Heart right ventricle (tissue), 16 donors: ENCODE data around the gene KLHL13. TPM values are rescaled to one million over a fixed set of nuclear protein-coding genes. Genes with fewer than 3 reads are reported as not detected.
"Not testable (repeated sequence)": the region's sequence is repeated elsewhere in the genome, so short reads cannot be mapped to it uniquely, and the experiment has no call there.

Source experiments
- ATAC-seq, 8 donors: fragments of 200-7000 bp; cut with Tn5 transposase; one replicate each; pipeline ENCODE4 v1.9.1; 2020; ENCODE audit warnings: mild to moderate bottlenecking in 8 of 8, moderate library complexity in 8 of 8, moderate number of reproducible peaks in 1 of 8
- DNase-seq, 2 donors: peaks; one replicate each; pipeline ENCODE4 v3.0.0-alpha.2; 2020
- H3K27ac ChIP-seq, 10 donors: fragments of 200-600 bp; sonication (generic) in 2 of 10; one replicate each; pipeline versions ENCODE4 v1.5.0 to v1.8.0; 2020 to 2022; ENCODE audit warnings: mild to moderate bottlenecking in 3 of 10
- H3K27me3 ChIP-seq, 7 donors: fragments of 200-600 bp; one replicate each; pipeline ENCODE4 v1.8.0; 2021 to 2022; ENCODE audit warnings: mild to moderate bottlenecking in 2 of 7
- H3K36me3 ChIP-seq, 9 donors: fragments of 200-600 bp; sonication (generic) in 1 of 9; one replicate each; pipeline versions ENCODE4 v1.5.0 to v1.8.0; 2020 to 2022; ENCODE audit warnings: mild to moderate bottlenecking in 2 of 9
- H3K4me1 ChIP-seq, 9 donors: fragments of 200-600 bp; sonication (generic) in 1 of 9; one replicate each; pipeline versions ENCODE4 v1.5.0 to v1.8.0; 2020 to 2022; ENCODE audit warnings: mild to moderate bottlenecking in 4 of 9
- H3K4me3 ChIP-seq, 10 donors: fragments of 200-600 bp; sonication (generic) in 2 of 10; one replicate each; pipeline versions ENCODE4 v1.5.0 to v1.8.0; 2020 to 2022; ENCODE audit warnings: mild to moderate bottlenecking in 7 of 10, moderate library complexity in 2 of 10
- H3K9me3 ChIP-seq, 11 donors: fragments of 200-600 bp in 10 of 11; sonication (generic) in 2 of 11; one replicate each; pipeline versions ENCODE4 v1.5.0 to v1.8.0; 2013 to 2022; ENCODE audit warnings: mild to moderate bottlenecking in 2 of 11, control low read depth in 1 of 11, moderate library complexity in 1 of 11
- CTCF ChIP-seq, 9 donors: fragments of 200-600 bp; sonication (generic) in 2 of 9; IDR thresholded peaks; one replicate each; pipeline versions ENCODE4 v1.5.0 to v1.8.0; 2021 to 2022; ENCODE audit warnings: antibody characterized with exemption in 9 of 9, mild to moderate bottlenecking in 5 of 9, moderate library complexity in 1 of 9
- WGBS, 2 donors: extraction: QIAGEN DNeasy Blood & Tissue Kit; methylation state at CpG; one replicate each; pipeline ENCODE4 v1.1.7; 2013; ENCODE audit warnings: inconsistent platforms in 1 of 2; 5-methylcytosine and 5-hydroxymethylcytosine counted together
- intact Hi-C, 10 donors: fragments of 100-400 bp; cut with DNase I; formaldehyde crosslinking; loops; one replicate each; pipeline versions ENCODE4 v1.11.1 to v1.14.2; 2022
- polyA plus RNA-seq, 2 donors: library from polyadenylated mRNA; stranded (reverse); fragments of 200-250 nt; gene quantifications; one replicate each; pipeline ENCODE4 v1.2.3, GENCODE V29; 2013
- total RNA-seq, 10 donors: library from RNA; stranded (reverse); fragmentation: NEBNext Ultra II Directional in 3 of 10; extraction: Animal tissue kit (Norgen Biotek cat#: 25700) in 3 of 10; gene quantifications; one replicate each; pipeline versions ENCODE4 v1.2.1 to v1.2.4, GENCODE V29; 2021 to 2023
- donor health status: Arrhythmogenic right ventricular cardiomyopathy.
- donor health status: ischemic (EF 13 %, LVEDD 7.1; RV severe dilation, severe dysfunction).
- donor health status: healthy with polysubstance abuse.
- donor health status: DM: no; HTN: yes; CAD: no.
- donor health status: DM: no; HTN: no; CAD: no.
- donor health status: ischemic (EF 25% LVEDD 6.9; RV normal size, moderate dysfunction).
- donor health status: ischemic (EF 25% LVEDD 5.7; RV mildly dilated, moderate dysfunction).
- donor health status: healthy.
- donor health status: DM: yes; HTN: yes; CAD: no.
- donor health status: Ischemic cardiomyopathy.
- donor health status: ischemic (EF 35%, LVEDD 5.7; RV mildly dilated, moderate dysfunction).
- donor health status: nonischemic (EF 11% LVEDD 7.7; RV severe dilation, severe dysfunction).
- donor health status: DM: yes; HTN: yes; CAD: no.
- donor health status: PGD.
- donor health status: ischemic (EF 29% LVEDD 5.4; RV normal size, mild dysfunction).
- donor health status: nonischemic (EF 23%, LVEDD 6.1; RV moderate dilation, normal function).

Gene KLHL13
- total and polyA plus RNA-seq, 12 donors, result 2.0 to 18.9 (median 10.1) TPM

- intact Hi-C loops, result no loop called here
Observed at GRCh38 chrX:117969782-117970181, 146.8 kb downstream of the KLHL13 start.

GRCh38 chrX:117969328-117969727 lies 147.3 kb downstream of the KLHL13 start:
- Histone ChIP-seq H3K4me1 (no peaks in the 10 kb centered on the region), H3K27ac (no peak overlapping the region), H3K9me3 (no peaks in the 10 kb centered on the region), H3K27me3 (peaks cover 0 to 3% (median 0%) of the 10 kb centered on the region in 7 donors), H3K4me3 (no peak overlapping the region), H3K36me3 (no peaks in the 10 kb centered on the region)
- intact Hi-C loops, result no loop called here
- no peak for TF ChIP-seq CTCF (IDR thresholded peaks at IDR 0.05)
- DNase-seq (no peak), ATAC-seq (no peak)

More at GRCh38 chrX:117969782-117970181, 146.8 kb downstream of the KLHL13 start:
- no peak for TF ChIP-seq CTCF (IDR thresholded peaks at IDR 0.05)
- no peak overlapping the region for H3K27ac ChIP-seq
- no peak overlapping the region for H3K4me3 ChIP-seq
- no peaks in the 10 kb centered on the region for H3K9me3 ChIP-seq
- DNase-seq, result no peak
- ATAC-seq, result no peak
- H3K36me3 ChIP-seq, result no peaks in the 10 kb centered on the region
- H3K27me3 ChIP-seq, result peaks cover 0 to 3% (median 0%) of the 10 kb centered on the region in 7 donors
- 78 to 83% methylated on average over 2 of the region's 2 CpGs for WGBS, 2 donors
- no peaks in the 10 kb centered on the region for H3K4me1 ChIP-seq

- no peak overlapping the region for H3K27ac ChIP-seq
- H3K36me3 ChIP-seq, result no peaks in the 10 kb centered on the region
- intact Hi-C loops, result no loop called here
- H3K4me1 ChIP-seq, result no peaks in the 10 kb centered on the region
- H3K4me3 ChIP-seq, result no peak overlapping the region
- no peak for ATAC-seq
- H3K27me3 ChIP-seq, result no peaks in the 10 kb centered on the region
- no peak for DNase-seq
- WGBS, 2 donors, result 93 to 98% methylated on average over 4 of the region's 4 CpGs
- H3K9me3 ChIP-seq, result no peaks in the 10 kb centered on the region
- no peak for TF ChIP-seq CTCF (IDR thresholded peaks at IDR 0.05)
Observed at GRCh38 chrX:117959045-117959444, 157.6 kb downstream of the KLHL13 start.

GRCh38 chrX:117957128-117957527 lies 159.5 kb downstream of the KLHL13 start:
- Histone ChIP-seq H3K27me3 (no peaks in the 10 kb centered on the region), H3K9me3 (no peaks in the 10 kb centered on the region), H3K4me3 (no peak overlapping the region), H3K36me3 (no peaks in the 10 kb centered on the region), H3K4me1 (no peaks in the 10 kb centered on the region), H3K27ac (no peak overlapping the region)
- 44 to 47% methylated on average over 2 of the region's 2 CpGs for WGBS, 2 donors
- no peak for TF ChIP-seq CTCF (IDR thresholded peaks at IDR 0.05)
- no peak for ATAC-seq
- intact Hi-C loops, result no loop called here
- no peak for DNase-seq

GRCh38 chrX:117939296-117939695 lies 177.3 kb downstream of the KLHL13 start:
- H3K4me1 ChIP-seq, H3K27ac ChIP-seq, H3K4me3 ChIP-seq, H3K27me3 ChIP-seq, ATAC-seq, DNase-seq, H3K9me3 ChIP-seq, intact Hi-C loops, H3K36me3 ChIP-seq: not testable (repeated sequence)
- WGBS, 2 donors, result 70 to 80% methylated on average over 1 of the region's 1 CpG
